Measurements from ENCODE around the gene THAP7.

The THAP7 gene

GRCh38 chr22:21020802-21021429 lies 19.0 kb upstream of the THAP7 start:
- Histone ChIP-seq H3K4me3 (no peak overlapping the region), H3K36me3 (no peaks in the 10 kb centered on the region), H3K4me1 (peaks cover 0 to 3% (median 0%) of the 10 kb centered on the region in 4 donors), H3K9me3 (no peaks in the 10 kb centered on the region), H3K27ac (no peak overlapping the region), H3K27me3 (peaks cover 0 to 4% of the 10 kb centered on the region in 2 donors)
- TF ChIP-seq, protein P1, sequence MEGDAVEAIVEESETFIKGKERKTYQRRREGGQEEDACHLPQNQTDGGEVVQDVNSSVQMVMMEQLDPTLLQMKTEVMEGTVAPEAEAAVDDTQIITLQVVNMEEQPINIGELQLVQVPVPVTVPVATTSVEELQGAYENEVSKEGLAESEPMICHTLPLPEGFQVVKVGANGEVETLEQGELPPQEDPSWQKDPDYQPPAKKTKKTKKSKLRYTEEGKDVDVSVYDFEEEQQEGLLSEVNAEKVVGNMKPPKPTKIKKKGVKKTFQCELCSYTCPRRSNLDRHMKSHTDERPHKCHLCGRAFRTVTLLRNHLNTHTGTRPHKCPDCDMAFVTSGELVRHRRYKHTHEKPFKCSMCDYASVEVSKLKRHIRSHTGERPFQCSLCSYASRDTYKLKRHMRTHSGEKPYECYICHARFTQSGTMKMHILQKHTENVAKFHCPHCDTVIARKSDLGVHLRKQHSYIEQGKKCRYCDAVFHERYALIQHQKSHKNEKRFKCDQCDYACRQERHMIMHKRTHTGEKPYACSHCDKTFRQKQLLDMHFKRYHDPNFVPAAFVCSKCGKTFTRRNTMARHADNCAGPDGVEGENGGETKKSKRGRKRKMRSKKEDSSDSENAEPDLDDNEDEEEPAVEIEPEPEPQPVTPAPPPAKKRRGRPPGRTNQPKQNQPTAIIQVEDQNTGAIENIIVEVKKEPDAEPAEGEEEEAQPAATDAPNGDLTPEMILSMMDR (IDR thresholded peaks at IDR 0.05), result no peak
- intact Hi-C loops (cut with DNase I; ENCODE audit: low total_unique reads), result no loop called here
- DNase-seq, result no peak

DNA sequence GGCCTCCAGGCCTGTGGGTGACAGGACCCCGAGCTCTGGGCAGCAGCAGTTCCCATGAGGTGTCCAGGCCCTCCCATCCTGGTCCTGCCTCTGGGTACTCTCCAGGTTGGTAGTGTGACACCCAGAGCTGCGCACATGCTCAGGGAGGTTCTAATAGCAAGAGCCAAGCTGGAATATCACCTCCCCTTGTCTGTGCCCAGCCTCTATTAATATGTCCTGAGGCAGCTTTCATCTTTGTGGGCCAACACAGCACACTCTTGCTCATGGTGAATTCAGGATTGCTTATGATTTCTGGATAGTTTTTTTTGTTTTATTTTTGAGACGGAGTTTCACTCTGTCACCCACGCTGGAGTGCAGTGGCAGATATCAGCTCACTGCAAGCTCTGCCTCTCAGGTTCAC lies 16.4 kb upstream of the THAP7 start:
- H3K4me1 ChIP-seq, result peaks cover 11 to 28% (median 19%) of the 10 kb centered on the region in 4 donors
- H3K27me3 ChIP-seq, result no peaks in the 10 kb centered on the region
- H3K4me3 ChIP-seq, result no peak overlapping the region
- intact Hi-C loops (cut with DNase I; ENCODE audit: low total_unique reads), result no loop called here
- no peak overlapping the region for H3K27ac ChIP-seq
- no peaks in the 10 kb centered on the region for H3K36me3 ChIP-seq
- TF ChIP-seq, protein P1 (IDR thresholded peaks at IDR 0.05), result no peak
- no peaks in the 10 kb centered on the region for H3K9me3 ChIP-seq
- DNase-seq, result no peak

- TF ChIP-seq, protein P1 (IDR thresholded peaks at IDR 0.05), result no peak
- H3K4me1 ChIP-seq, result peaks cover 11 to 28% (median 19%) of the 10 kb centered on the region in 4 donors
- H3K4me3 ChIP-seq, result no peak overlapping the region
- H3K27ac ChIP-seq, result no peak overlapping the region
- H3K27me3 ChIP-seq, result no peaks in the 10 kb centered on the region
- intact Hi-C loops (cut with DNase I; ENCODE audit: low total_unique reads), result no loop called here
- no peak for DNase-seq
- no peaks in the 10 kb centered on the region for H3K9me3 ChIP-seq
- no peaks in the 10 kb centered on the region for H3K36me3 ChIP-seq
Observed at GRCh38 chr22:21016644-21017420, 14.9 kb upstream of the THAP7 start.

GRCh38 chr22:21015466-21016006 lies 13.6 kb upstream of the THAP7 start:
- H3K9me3 ChIP-seq, result no peaks in the 10 kb centered on the region
- peaks cover 11 to 28% (median 19%) of the 10 kb centered on the region in 4 donors for H3K4me1 ChIP-seq
- no peak overlapping the region for H3K4me3 ChIP-seq
- intact Hi-C loops (cut with DNase I; ENCODE audit: low total_unique reads), result no loop called here
- DNase-seq, result no peak
- H3K36me3 ChIP-seq, result no peaks in the 10 kb centered on the region
- no peaks in the 10 kb centered on the region for H3K27me3 ChIP-seq
- H3K27ac ChIP-seq, result no peak overlapping the region
- TF ChIP-seq, protein P1 (IDR thresholded peaks at IDR 0.05), result no peak

- TF ChIP-seq, protein P1 (IDR thresholded peaks at IDR 0.05), result no peak
- Histone ChIP-seq H3K4me1 (peaks cover 11 to 28% (median 19%) of the 10 kb centered on the region in 4 donors), H3K36me3 (no peaks in the 10 kb centered on the region), H3K27ac (peak within 1 kb of the TSS; percentile 63 to 66), H3K9me3 (no peaks in the 10 kb centered on the region), H3K27me3 (no peaks in the 10 kb centered on the region), H3K4me3 (peak within 1 kb of the TSS; percentile 38 to 55)
- DNase-seq, result no peak
- intact Hi-C loops (cut with DNase I; ENCODE audit: low total_unique reads), result no loop called here
Observed at GRCh38 chr22:21014726-21015465, 13.0 kb upstream of the THAP7 start, which contains the start of gene P2RX6. P2RX6 (plus strand) TSS chr22:21015165; CDS start chr22:21015175, 10 bp downstream.
